ENCODE results near the gene ANGPTL3. TPM values are rescaled to one million over a fixed set of nuclear protein-coding genes. Genes with fewer than 3 reads are reported as not detected.

ANGPTL3 gene
- total RNA-seq, 1 donor from 2014 or later, result not detected

DNA sequence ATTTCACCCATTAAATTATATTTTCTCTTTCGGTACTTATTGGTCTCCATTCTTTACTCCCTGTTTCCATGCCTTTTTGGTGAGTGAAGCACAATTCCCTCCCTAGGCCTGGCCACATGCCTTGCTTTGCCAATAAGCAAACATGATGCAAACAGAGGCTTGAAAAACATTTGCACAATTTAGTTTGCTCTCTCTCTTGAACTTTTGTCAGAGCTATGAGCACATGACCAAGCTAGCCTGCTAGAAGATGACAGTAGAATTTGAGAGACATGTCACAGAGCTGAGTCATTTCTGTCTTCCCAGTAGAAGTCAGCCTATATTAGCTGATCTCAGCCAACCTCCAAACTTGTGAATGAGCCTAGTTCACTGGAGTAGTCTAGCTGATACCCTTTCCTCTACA lies 24.6 kb downstream of the ANGPTL3 start:
- no peak for ATAC-seq (ENCODE audit: low read depth)
- Mint-ChIP-seq H3K4me3 (no peak overlapping the region), H3K27me3 (no peaks in the 10 kb centered on the region), H3K27ac (no peak overlapping the region), H3K9me3 (no peaks in the 10 kb centered on the region), H3K4me1 (peaks cover 15% of the 10 kb centered on the region), H3K36me3 (ENCODE audit: low read depth) (peaks cover 8% of the 10 kb centered on the region)
- TF ChIP-seq, protein P1, sequence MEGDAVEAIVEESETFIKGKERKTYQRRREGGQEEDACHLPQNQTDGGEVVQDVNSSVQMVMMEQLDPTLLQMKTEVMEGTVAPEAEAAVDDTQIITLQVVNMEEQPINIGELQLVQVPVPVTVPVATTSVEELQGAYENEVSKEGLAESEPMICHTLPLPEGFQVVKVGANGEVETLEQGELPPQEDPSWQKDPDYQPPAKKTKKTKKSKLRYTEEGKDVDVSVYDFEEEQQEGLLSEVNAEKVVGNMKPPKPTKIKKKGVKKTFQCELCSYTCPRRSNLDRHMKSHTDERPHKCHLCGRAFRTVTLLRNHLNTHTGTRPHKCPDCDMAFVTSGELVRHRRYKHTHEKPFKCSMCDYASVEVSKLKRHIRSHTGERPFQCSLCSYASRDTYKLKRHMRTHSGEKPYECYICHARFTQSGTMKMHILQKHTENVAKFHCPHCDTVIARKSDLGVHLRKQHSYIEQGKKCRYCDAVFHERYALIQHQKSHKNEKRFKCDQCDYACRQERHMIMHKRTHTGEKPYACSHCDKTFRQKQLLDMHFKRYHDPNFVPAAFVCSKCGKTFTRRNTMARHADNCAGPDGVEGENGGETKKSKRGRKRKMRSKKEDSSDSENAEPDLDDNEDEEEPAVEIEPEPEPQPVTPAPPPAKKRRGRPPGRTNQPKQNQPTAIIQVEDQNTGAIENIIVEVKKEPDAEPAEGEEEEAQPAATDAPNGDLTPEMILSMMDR (IDR thresholded peaks at IDR 0.05), result no peak
- DNase-seq, result no peak
- intact Hi-C loops (cut with micrococcal nuclease), result no loop called here
- ChIA-PET CTCF (no interaction called here), POLR2A (no interaction called here)

DNA sequence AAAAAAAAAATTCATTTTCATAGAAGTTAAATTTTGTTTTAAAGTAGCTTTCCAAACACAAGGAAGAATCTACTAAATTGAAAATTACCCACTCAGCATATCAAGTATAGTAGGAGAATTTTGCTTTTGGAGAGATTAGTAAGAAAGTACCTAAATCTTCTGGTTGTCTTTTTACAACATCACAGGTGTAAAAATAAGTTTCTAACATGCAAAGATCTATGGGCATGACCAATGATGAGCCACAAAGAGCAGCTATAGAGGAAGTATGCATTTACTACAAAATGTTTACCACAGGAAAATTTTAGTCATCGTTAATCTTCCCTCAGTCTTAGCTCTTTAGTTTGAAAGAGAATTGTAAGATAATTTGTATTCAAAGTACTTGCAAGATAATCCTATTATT lies 28.1 kb downstream of the ANGPTL3 start:
- intact Hi-C loops (cut with micrococcal nuclease), result no loop called here
- peak; percentile 57 for ATAC-seq (ENCODE audit: low read depth)
- ChIA-PET CTCF (no interaction called here), POLR2A (interaction anchor here (0.9 kb wide), 1 partner anchor 15 kb away, joined by 4 read pairs; no protein-coding TSS in a partner anchor)
- H3K4me1 Mint-ChIP-seq, result peaks cover 18% of the 10 kb centered on the region
- no peak for DNase-seq
- peak overlapping the region; percentile 12 for H3K27ac Mint-ChIP-seq
- H3K36me3 Mint-ChIP-seq (ENCODE audit: low read depth), result peaks cover 11% of the 10 kb centered on the region
- TF ChIP-seq, protein P1 (IDR thresholded peaks at IDR 0.05), result no peak
- H3K4me3 Mint-ChIP-seq, result no peak overlapping the region
- no peaks in the 10 kb centered on the region for H3K9me3 Mint-ChIP-seq
- no peaks in the 10 kb centered on the region for H3K27me3 Mint-ChIP-seq

DNA sequence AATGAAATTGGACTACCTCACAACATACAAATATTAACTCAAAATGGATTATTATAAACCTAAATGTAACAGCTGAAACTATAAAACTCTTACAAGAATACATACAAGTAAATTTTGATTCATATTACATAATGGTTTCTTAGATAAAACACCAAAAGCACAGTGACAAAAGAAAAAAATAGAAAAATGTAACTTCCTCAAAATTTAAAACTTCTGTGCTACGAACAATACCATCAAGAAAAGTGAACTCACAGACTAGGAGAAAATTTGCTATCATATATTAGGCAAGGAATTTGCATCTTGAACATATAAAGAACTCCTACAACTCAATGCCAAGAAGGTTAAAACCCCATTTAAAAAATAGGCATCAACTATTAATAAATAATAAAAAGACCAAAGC lies 31.2 kb downstream of the ANGPTL3 start:
- H3K27me3 Mint-ChIP-seq, result no peaks in the 10 kb centered on the region
- DNase-seq (no peak), ATAC-seq (ENCODE audit: low read depth) (no peak)
- POLR2A ChIA-PET, result no interaction called here
- CTCF ChIA-PET, result no interaction called here
- peaks cover 1% of the 10 kb centered on the region for H3K9me3 Mint-ChIP-seq
- H3K4me1 Mint-ChIP-seq, result peaks cover 16% of the 10 kb centered on the region
- TF ChIP-seq, protein P1 (IDR thresholded peaks at IDR 0.05), result no peak
- no peak overlapping the region for H3K27ac Mint-ChIP-seq
- peaks cover 26% of the 10 kb centered on the region for H3K36me3 Mint-ChIP-seq (ENCODE audit: low read depth)
- intact Hi-C loops (cut with micrococcal nuclease), result no loop called here
- H3K4me3 Mint-ChIP-seq, result no peak overlapping the region

DNA sequence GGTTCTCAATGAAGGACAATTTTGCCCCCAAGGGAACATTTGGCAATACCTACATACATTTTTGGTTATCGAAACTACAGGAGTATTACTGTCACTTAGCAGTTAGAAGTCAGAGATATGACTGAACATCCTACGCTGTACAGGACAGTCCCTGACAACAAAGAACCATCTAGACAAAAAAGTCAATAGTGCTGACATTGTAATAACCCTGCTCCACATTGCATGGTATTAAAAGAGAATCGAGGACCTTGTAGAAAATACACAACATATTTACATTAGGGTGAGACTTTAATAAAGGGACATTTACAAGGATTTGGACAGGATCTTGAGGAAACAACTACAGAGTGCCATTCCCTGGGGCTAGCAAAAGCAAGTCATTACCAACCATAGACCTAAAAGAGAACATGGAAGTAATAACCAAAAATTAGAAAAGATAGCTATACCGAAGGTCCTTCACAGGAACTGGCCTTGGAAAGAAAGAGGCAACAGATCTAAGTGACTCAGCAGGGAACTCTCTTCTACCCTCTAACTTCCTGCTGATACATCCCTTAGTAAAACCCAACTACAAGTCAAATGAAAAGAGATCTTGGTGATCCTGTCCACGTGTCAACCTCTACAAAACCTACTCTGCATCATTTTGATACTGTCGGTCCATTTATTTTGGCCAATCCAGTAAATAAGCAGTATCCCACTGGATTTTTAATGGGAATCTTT lies 40.2 kb downstream of the ANGPTL3 start:
- H3K4me3 Mint-ChIP-seq, result no peak overlapping the region
- H3K27me3 Mint-ChIP-seq, result no peaks in the 10 kb centered on the region
- H3K4me1 Mint-ChIP-seq, result no peaks in the 10 kb centered on the region
- CTCF ChIA-PET, result no interaction called here
- no peak overlapping the region for H3K27ac Mint-ChIP-seq
- DNase-seq (no peak), ATAC-seq (ENCODE audit: low read depth) (no peak)
- POLR2A ChIA-PET, result interaction anchor here (0.6 kb wide), 1 partner anchor 263 kb away, joined by 5 read pairs; no protein-coding TSS in a partner anchor
- intact Hi-C loops (cut with micrococcal nuclease), result no loop called here
- TF ChIP-seq, protein P1 (IDR thresholded peaks at IDR 0.05), result no peak
- H3K36me3 Mint-ChIP-seq (ENCODE audit: low read depth), result peaks cover 16% of the 10 kb centered on the region
- H3K9me3 Mint-ChIP-seq, result peaks cover 4% of the 10 kb centered on the region

DNA sequence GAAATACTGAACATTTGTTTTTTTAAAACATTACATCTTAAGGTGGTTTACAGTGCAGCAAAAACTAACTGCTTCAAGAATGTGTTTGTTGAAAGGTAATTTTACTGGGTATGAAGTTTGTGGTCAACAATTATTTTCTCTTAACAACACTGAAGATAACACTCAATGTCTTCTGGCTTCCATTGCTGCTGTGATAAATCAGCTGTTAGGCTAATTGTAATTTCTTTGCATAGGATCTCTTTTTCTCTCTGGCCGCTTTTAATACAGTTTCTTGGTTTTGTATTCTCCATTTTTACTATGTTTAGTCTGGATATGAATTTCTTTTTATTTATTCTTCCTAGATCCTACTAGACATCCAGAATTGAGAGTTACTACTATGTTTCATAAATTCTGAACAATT lies 46.0 kb downstream of the ANGPTL3 start:
- H3K27ac Mint-ChIP-seq, result no peak overlapping the region
- H3K36me3 Mint-ChIP-seq (ENCODE audit: low read depth), result peaks cover 14% of the 10 kb centered on the region
- intact Hi-C loops (cut with micrococcal nuclease), result no loop called here
- H3K27me3 Mint-ChIP-seq, result no peaks in the 10 kb centered on the region
- TF ChIP-seq, protein P1 (IDR thresholded peaks at IDR 0.05), result no peak
- no peak overlapping the region for H3K4me3 Mint-ChIP-seq
- H3K4me1 Mint-ChIP-seq, result no peaks in the 10 kb centered on the region
- POLR2A ChIA-PET, result no interaction called here
- DNase-seq (no peak), ATAC-seq (ENCODE audit: low read depth) (no peak)
- CTCF ChIA-PET, result no interaction called here
- no peaks in the 10 kb centered on the region for H3K9me3 Mint-ChIP-seq
